Stimulated activated CD4-positive, alpha-beta T cell treated with anti-CD3 and anti-CD28 coated beads, Interleukin-4, amount 100 ng/mL, for 24 hours (primary cell): ENCODE measurements around the gene KLHDC2.
A peak's percentile ranks its signal among the peaks of the same experiment; 100 is the strongest.
"Not testable (repeated sequence)": the region's sequence is repeated elsewhere in the genome, so short reads cannot be mapped to it uniquely, and the experiment has no call there.

Experiments used
- DNase-seq: peaks from one replicate; pipeline ENCODE4 v3.0.0-alpha.2; 2020

The KLHDC2 gene

DNA sequence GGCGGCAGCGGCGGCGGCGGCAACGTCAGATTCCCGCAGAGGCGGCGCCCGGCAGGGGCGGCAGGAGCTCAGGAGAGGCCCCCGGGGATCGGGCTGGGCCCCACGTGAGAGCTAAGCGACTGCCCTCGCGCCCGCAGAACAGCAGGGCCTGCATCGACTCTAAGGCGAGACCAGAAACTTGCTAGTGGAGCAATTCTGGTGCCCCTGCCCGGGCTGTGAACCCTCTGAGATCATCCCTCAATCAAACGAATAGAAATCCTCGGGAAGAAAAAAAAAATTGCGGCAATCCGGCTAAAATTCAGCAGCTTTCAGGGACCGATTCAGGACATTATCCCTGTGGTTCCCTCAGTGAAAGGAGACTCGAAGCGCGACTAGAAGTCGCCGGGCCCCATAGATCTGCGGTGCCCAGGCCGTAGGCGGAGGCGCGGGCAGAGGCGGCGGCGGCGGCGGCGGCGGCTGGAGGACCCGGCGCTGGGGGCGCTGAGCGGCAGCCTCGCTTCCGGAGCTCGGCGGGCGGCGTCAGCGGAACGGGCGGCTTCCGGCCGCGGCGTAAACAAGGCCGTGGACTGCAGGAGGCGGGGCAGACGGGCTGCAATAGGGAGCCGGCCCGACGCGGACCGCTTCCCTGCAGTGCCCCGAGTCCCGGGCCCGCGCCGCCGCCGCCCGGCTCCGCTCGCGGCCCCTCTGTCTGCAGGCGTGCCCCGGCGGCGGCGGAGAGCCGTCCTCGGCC lies at the start of gene KLHDC2:
Gene KLHDC2, plus strand, starts transcription at position 583 of the 730 bp plus-strand sequence. CDS start 316 bp downstream, outside the sequence.
- DNase-seq, result peak; percentile 88

- no peak for DNase-seq
Measured at GRCh38 chr14:49720744-49721143, 47.2 kb upstream of the KLHDC2 start.

DNA sequence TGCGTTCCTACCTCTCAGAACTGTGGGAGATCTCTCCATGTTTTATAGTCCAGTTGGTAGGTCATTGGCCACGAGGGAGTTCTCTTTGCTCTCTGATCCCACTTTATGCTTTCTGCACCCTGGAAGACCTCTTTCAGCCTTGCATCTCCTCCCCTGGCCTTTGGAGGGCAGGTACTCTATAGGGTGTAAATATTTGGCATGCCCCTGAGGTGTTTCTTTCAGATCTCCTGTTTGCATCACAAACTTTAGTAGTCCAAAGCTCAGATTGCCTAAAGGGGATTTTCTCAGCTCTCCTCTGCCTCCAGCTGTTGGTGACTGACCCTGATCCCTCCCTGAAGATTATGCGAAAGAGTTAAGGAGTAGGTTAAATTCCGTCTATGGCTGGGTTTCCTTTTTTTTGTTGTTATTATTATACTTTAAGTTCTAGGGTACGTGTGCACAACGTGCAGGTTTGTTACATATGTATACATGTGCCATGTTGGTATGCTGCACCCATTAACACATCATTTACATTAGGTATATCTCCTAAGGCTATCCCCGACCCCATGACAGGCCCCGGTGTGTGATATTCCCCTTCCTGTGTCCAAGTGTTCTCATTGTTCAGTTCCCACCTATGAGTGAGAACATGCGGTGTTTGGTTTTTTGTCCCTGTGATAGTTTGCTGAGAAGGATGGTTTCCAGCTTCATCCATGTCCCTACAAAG lies 46.1 kb upstream of the KLHDC2 start:
- DNase-seq, result not testable (repeated sequence)

DNA sequence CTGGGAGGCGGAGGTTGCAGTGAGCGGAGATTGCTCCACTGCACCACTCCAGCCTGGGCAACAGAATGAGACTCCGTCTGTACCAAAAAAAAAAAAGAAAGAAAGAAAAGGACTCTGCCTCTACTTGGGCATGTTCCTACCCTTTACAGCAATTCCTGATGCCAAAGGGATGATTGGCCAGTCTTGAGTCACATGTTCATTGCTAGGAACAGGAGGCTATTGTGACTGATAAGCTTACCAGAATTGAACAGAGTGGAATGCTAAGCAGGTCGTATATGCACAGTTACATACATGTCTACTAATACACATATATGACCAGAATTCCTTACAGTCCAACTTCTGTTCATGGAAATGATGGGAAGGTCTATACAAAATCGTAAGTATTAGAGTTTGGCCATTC lies 40.8 kb upstream of the KLHDC2 start:
- DNase-seq, result no peak

- no peak for DNase-seq
Measured at GRCh38 chr14:49732896-49733295, 35.1 kb upstream of the KLHDC2 start.

DNA sequence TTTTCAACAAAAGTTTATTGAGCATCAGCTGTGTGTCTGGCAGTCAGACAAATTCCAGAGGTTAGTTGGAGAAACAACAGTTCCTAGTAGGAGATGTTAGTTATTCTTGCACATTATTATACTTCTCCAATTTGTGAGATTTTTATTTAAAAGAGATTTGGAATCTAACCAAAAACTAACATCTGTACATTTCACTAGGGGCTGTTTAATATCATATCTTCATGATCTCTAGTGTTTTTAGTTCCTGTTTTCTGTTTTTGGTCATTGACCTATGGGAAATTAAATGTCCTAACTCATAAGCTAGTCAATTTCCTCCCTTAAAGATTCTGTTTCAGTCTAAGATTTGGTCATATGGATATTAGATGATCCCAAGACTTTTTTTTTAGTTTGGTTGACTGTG lies 34.1 kb upstream of the KLHDC2 start:
- DNase-seq, result no peak

GRCh38 chr14:49735669-49736068 lies 32.3 kb upstream of the KLHDC2 start:
- DNase-seq, result not testable (repeated sequence)

- DNase-seq, result no peak
Measured at GRCh38 chr14:49745191-49745590, 22.8 kb upstream of the KLHDC2 start.

- not testable (repeated sequence) for DNase-seq
Measured at GRCh38 chr14:49746476-49746875, 21.5 kb upstream of the KLHDC2 start.

DNA sequence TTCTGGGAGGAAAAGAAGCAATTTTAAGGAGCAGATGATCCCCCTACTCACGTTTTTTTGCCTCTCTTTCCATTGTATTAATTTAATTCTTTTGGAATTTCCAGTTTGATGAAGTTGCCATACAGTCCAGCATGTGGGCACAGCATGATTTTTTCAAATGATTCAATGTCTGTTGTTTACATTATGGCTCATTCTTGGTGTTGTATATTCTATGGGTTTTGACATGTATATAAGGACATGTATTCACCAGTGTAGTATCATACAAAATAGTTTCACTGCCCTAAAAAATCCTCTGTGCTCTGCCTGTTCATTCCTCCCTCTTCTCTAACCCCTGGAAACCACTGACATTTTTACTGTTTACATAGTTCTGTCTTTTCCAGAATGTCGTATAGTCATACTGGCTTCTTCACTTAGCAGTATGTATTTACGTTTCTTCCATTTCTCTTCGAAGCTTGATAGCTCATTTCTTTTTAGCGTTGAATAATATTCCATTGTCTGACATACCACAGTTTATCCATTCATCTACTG lies 13.3 kb upstream of the KLHDC2 start:
- no peak for DNase-seq

DNA sequence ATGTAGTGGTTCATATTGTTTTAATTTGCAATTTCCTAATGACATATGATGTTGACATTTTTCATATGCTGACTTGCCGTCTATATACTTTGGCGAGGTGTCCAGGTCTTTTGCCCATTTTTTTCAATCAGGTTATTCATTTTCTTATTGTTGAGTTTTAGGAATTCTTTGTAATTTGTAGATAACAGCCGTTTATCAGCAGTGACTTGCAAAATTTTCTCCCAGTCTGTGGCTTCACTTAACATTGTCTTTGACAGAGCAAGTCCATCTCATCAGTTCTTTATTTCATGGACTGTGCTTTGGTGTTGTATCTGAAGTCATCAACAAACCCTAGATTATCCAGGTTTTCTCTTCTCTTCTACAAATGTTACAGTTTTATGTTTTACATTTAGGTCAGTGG lies 12.6 kb upstream of the KLHDC2 start:
- DNase-seq, result no peak

GRCh38 chr14:49761839-49762551 lies 6.0 kb upstream of the KLHDC2 start:
- DNase-seq, result no peak

- no peak for DNase-seq
Measured at GRCh38 chr14:49766839-49767238, 1.1 kb upstream of the KLHDC2 start.

DNA sequence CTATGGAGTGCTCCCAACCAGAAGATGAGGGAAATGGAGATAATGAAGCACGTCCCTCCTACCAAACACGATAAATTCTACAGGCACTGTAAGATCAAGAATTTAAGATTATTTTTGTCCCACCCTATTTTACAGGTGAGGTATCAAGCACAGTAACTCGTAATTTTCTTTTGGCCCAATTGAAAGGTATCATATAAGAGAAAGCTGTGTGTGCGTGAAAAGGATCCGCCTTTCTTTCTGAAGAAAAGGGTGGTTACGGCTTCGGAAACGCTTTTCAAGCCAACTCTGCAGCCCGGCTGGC lies 733 bp upstream of the KLHDC2 start:
- DNase-seq, result no peak

DNA sequence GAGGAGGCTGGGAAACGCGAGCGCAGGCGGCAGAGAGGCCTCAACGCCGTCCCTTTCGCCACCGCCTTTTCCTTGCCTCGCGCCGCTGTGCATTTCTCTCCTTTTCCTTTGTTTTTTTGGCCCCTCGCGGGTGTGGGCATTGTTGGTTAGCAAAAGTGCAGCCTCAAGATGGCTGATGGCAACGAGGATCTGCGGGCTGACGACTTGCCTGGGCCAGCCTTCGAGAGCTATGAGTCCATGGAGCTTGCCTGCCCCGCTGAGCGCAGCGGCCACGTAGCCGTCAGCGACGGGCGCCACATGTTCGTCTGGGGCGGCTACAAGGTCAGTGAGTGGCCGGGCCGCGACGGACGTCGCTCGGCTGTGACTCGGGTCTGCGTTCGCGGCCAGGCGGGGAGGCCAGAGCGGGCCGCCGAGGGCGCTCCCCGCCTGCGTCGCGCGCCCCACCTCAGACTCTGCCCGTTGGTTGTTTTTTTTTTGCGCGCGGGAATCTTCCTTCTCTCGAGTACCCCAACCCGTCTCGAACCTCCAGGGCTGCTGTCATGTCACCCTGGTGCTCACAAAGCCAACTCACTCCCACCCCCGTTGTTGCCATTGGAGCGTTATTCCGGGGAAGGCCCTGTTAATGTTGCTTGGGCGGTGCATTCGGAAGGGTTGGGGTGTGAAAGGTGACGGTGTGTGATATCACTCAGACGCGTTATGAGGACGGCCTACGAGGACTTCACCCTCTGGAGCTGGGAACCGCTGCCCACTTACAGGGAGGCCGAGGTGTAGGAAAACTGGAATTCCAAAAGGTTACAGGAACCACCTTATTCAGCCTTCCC lies 558 bp downstream of the KLHDC2 start:
- peak; percentile 86 for DNase-seq

DNA sequence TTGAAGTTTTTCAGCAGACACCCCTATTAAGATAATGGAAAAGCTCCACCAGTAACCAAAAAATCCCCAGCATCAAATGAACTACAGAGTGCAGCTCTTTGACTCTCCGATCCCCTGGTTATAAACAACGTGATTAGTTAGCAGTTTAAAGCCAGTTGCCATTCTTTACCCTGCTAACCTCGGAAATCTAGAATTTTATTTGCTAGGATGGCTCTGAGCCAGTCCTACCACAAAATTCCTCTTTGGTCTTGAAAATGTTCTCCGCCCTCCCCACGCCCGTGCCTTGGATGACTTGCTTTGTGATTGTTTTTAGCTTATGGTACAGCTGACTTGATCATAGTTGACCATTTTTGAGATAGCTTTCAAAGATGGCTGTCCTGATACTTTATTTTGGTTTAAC lies 1.2 kb downstream of the KLHDC2 start:
- DNase-seq, result no peak

DNA sequence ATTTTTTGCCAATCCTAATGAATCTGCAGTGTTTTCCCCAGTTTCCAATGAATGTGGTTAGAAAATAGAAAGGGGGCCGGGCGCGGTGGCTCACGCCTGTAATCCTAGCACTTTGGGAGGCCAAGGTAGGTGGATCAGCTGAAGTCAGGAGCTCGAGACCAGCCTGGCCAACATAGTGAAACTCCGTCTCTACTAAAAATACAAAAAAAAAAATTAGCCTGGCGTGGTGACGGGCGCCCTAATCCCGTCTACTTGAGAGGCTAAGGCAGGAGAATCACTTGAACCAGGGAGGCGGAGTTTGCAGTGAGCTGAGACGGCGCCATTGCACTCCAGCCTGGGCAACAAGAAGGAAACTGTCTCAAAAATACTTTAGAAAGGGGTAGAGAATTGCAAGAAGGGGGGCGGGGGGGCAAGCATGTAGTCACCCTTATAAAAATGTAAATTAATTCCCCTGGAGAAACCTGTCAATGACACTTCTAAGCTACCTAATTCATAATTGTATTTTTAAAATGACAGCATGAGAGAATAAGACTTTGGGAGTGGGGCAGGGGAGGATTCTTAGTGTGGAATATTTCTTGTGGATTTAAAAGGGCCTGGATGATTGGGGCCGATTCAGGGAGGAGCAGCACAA lies 1.7 kb downstream of the KLHDC2 start:
- no peak for DNase-seq

- no peak for DNase-seq
Measured at GRCh38 chr14:49770212-49770817, 2.4 kb downstream of the KLHDC2 start.

- not testable (repeated sequence) for DNase-seq
Measured at GRCh38 chr14:49771691-49772090, 3.7 kb downstream of the KLHDC2 start.

GRCh38 chr14:49774106-49774505 lies 6.2 kb downstream of the KLHDC2 start:
- no peak for DNase-seq

GRCh38 chr14:49778421-49778820 lies 10.5 kb downstream of the KLHDC2 start:
- no peak for DNase-seq

DNA sequence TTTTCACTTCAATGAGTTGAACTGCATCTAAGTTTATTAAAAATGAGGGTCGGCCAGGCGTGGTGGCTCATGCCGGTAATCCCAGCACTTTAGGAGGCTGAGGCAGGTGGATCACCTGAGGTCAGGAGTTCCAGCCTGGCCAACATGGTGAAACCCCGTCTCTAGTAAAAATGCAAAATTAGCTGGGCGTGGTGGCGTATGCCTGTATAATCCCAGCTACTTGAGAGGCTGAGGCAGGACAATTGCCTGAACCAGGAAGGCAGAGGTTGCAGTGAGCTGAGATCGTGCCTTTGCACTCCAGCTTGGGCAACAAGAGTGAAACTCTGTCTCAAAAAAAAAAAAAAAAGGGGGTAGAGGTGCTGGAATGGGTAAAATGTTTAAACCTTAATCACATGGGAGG lies 13.1 kb downstream of the KLHDC2 start:
- not testable (repeated sequence) for DNase-seq
